ENCODE results near the gene HRAS. TPM values are rescaled to one million over a fixed set of nuclear protein-coding genes. Genes with fewer than 3 reads are reported as not detected.

HRAS gene
- total RNA-seq, 1 experiment from 2014 or later = 30.2 TPM

- DNase-seq (ENCODE audit: extremely low read depth, low read depth) = no peak
Measured at GRCh38 chr11:515131-515530, 20.2 kb downstream of the HRAS start.

GRCh38 chr11:514606-515005 is 20.8 kb downstream of the HRAS start:
- no peak for DNase-seq (ENCODE audit: extremely low read depth, low read depth)

- no peak for DNase-seq (ENCODE audit: extremely low read depth, low read depth)
Measured at GRCh38 chr11:512761-513595, 22.4 kb downstream of the HRAS start.

- no peak for DNase-seq (ENCODE audit: extremely low read depth, low read depth)
Measured at GRCh38 chr11:508956-509355, 26.4 kb downstream of the HRAS start.

- DNase-seq (ENCODE audit: extremely low read depth, low read depth) = no peak
Measured at GRCh38 chr11:507727-508515, 27.5 kb downstream of the HRAS start.

GRCh38 chr11:506995-507726 is 28.2 kb downstream of the HRAS start, which contains the start of gene RNH1:
RNH1 (minus strand) TSS chr11:507242; CDS start chr11:502162, 5,080 bp downstream.
- DNase-seq (ENCODE audit: extremely low read depth, low read depth) = peak; percentile 89

GRCh38 chr11:506238-506994 is 29.0 kb downstream of the HRAS start:
- DNase-seq (ENCODE audit: extremely low read depth, low read depth) = peak; percentile 92

GRCh38 chr11:504994-505344 is 30.4 kb downstream of the HRAS start:
- no peak for DNase-seq (ENCODE audit: extremely low read depth, low read depth)

GRCh38 chr11:504053-504993 is 31.1 kb downstream of the HRAS start:
- DNase-seq (ENCODE audit: extremely low read depth, low read depth) = no peak

GRCh38 chr11:503179-503981 is 32.0 kb downstream of the HRAS start:
- no peak for DNase-seq (ENCODE audit: extremely low read depth, low read depth)

- no peak for DNase-seq (ENCODE audit: extremely low read depth, low read depth)
Measured at GRCh38 chr11:502288-503178, 32.8 kb downstream of the HRAS start.

- no peak for DNase-seq (ENCODE audit: extremely low read depth, low read depth)
Measured at GRCh38 chr11:501683-502287, 33.6 kb downstream of the HRAS start.

- DNase-seq (ENCODE audit: extremely low read depth, low read depth) = no peak
Measured at GRCh38 chr11:501001-501682, 34.2 kb downstream of the HRAS start.

- DNase-seq (ENCODE audit: extremely low read depth, low read depth) = no peak
Measured at GRCh38 chr11:499201-500076, 35.9 kb downstream of the HRAS start.
